HEK293 (cell line): ENCODE data around the gene SBNO2.
A peak's percentile ranks its signal among the peaks of the same experiment; 100 is the strongest.

Experiments used
- GLIS2 ChIP-seq: fragments of 450-650 bp; formaldehyde crosslinking; IDR thresholded peaks from 2 replicates; pipeline ENCODE4 v1.5.1; 2016; ENCODE audit warnings: missing biosample characterization, missing genetic modification characterization
- HOXC10 ChIP-seq: sonication (generic); formaldehyde crosslinking; IDR thresholded peaks from 2 replicates; pipeline ENCODE4 v1.8.1; 2023; ENCODE audit warnings: mild to moderate bottlenecking, missing genetic modification reagents
- KLF16 ChIP-seq: fragments of 450-650 bp; formaldehyde crosslinking; IDR thresholded peaks from 2 replicates; pipeline ENCODE4 v1.5.1; 2017; ENCODE audit warnings: missing biosample characterization, missing genetic modification characterization
- OVOL3 ChIP-seq: fragments of 450-650 bp; formaldehyde crosslinking; IDR thresholded peaks from 2 replicates; pipeline ENCODE4 v1.5.1; 2016; ENCODE audit warnings: missing biosample characterization, missing genetic modification characterization
- RBAK ChIP-seq: fragments of 450-650 bp; formaldehyde crosslinking; IDR thresholded peaks from 2 replicates; pipeline ENCODE4 v1.5.1; 2016; ENCODE audit warnings: missing biosample characterization, missing genetic modification characterization
- SCRT1 ChIP-seq: fragments of 450-650 bp; formaldehyde crosslinking; IDR thresholded peaks from 2 replicates; pipeline ENCODE4 v1.5.1; 2016; ENCODE audit warnings: missing biosample characterization, missing genetic modification characterization, borderline replicate concordance
- SP7 ChIP-seq: fragments of 450-650 bp; formaldehyde crosslinking; IDR thresholded peaks from 2 replicates; pipeline ENCODE4 v1.5.1; 2016; ENCODE audit warnings: missing biosample characterization, missing genetic modification characterization
- ZBTB17 ChIP-seq: fragments of 450-650 bp; formaldehyde crosslinking; IDR thresholded peaks from 2 replicates; pipeline ENCODE4 v1.5.1; 2016; ENCODE audit warnings: missing biosample characterization, missing genetic modification characterization
- ZBTB21 ChIP-seq: fragments of 450-650 bp; formaldehyde crosslinking; IDR thresholded peaks from 2 replicates; pipeline ENCODE4 v1.5.1; 2017; ENCODE audit warnings: missing biosample characterization, missing genetic modification characterization
- ZFP41 ChIP-seq: fragments of 450-650 bp; formaldehyde crosslinking; IDR thresholded peaks from 2 replicates; pipeline ENCODE4 v1.5.1; 2016; ENCODE audit warnings: missing biosample characterization, missing genetic modification characterization, borderline replicate concordance
- ZNF140 ChIP-seq: fragments of 450-650 bp; formaldehyde crosslinking; IDR thresholded peaks from 2 replicates; pipeline ENCODE4 v1.5.1; 2016; ENCODE audit warnings: missing biosample characterization, missing genetic modification characterization
- ZNF214 ChIP-seq: fragments of 450-650 bp; formaldehyde crosslinking; IDR thresholded peaks from 2 replicates; pipeline ENCODE4 v1.5.1; 2017; ENCODE audit warnings: missing biosample characterization, mild to moderate bottlenecking, missing genetic modification characterization, borderline replicate concordance
- ZNF24 ChIP-seq: fragments of 450-650 bp; formaldehyde crosslinking; IDR thresholded peaks from 2 replicates; pipeline ENCODE4 v1.5.1; 2016; ENCODE audit warnings: missing biosample characterization, missing genetic modification characterization
- ZNF350 ChIP-seq: fragments of 450-650 bp; formaldehyde crosslinking; IDR thresholded peaks from 2 replicates; pipeline ENCODE4 v1.5.0; 2017; ENCODE audit warnings: missing biosample characterization, mild to moderate bottlenecking, missing genetic modification characterization
- ZNF433 ChIP-seq: fragments of 450-650 bp; formaldehyde crosslinking; IDR thresholded peaks from 2 replicates; pipeline ENCODE4 v1.5.1; 2016; ENCODE audit warnings: missing biosample characterization, missing genetic modification characterization, low read depth
- ZNF48 ChIP-seq: fragments of 450-650 bp; formaldehyde crosslinking; IDR thresholded peaks from 2 replicates; pipeline ENCODE4 v1.5.1; 2016; ENCODE audit warnings: missing biosample characterization, missing genetic modification characterization
- ZNF530 ChIP-seq: fragments of 450-650 bp; formaldehyde crosslinking; IDR thresholded peaks from 2 replicates; pipeline ENCODE4 v1.5.1; 2016; ENCODE audit warnings: low read depth, missing biosample characterization, missing genetic modification characterization
- ZNF561 ChIP-seq: fragments of 450-650 bp; IDR thresholded peaks from 2 replicates; pipeline ENCODE4 v1.5.1; 2018; ENCODE audit warnings: missing biosample characterization, missing genetic modification characterization, borderline replicate concordance
- ZNF571 ChIP-seq: fragments of 450-650 bp; formaldehyde crosslinking; IDR thresholded peaks from 2 replicates; pipeline ENCODE4 v1.5.0; 2017; ENCODE audit warnings: missing biosample characterization, missing genetic modification characterization
- ZNF596 ChIP-seq: fragments of 450-650 bp; IDR thresholded peaks from 2 replicates; pipeline ENCODE4 v1.5.0; 2018; ENCODE audit warnings: missing biosample characterization, mild to moderate bottlenecking, missing genetic modification characterization, moderate library complexity
- ZNF624 ChIP-seq: fragments of 450-650 bp; formaldehyde crosslinking; IDR thresholded peaks from 2 replicates; pipeline ENCODE4 v1.5.1; 2017; ENCODE audit warnings: missing biosample characterization, missing genetic modification characterization
- ZNF701 ChIP-seq: fragments of 450-650 bp; formaldehyde crosslinking; IDR thresholded peaks from 2 replicates; pipeline ENCODE4 v1.5.1; 2016; ENCODE audit warnings: missing biosample characterization, missing genetic modification characterization
- ZNF785 ChIP-seq: fragments of 450-650 bp; formaldehyde crosslinking; IDR thresholded peaks from 2 replicates; pipeline ENCODE4 v1.5.1; 2016; ENCODE audit warnings: missing biosample characterization, missing genetic modification characterization
- ZNF837 ChIP-seq: fragments of 450-650 bp; formaldehyde crosslinking; IDR thresholded peaks from 2 replicates; pipeline ENCODE4 v1.5.1; 2016; ENCODE audit warnings: missing biosample characterization, missing genetic modification characterization
- TF ChIP-seq, protein P1 (sequence below): fragments of 450-650 bp; formaldehyde crosslinking; IDR thresholded peaks from 2 replicates; pipeline ENCODE4 v1.5.1; 2016; ENCODE audit warnings: missing biosample characterization, missing genetic modification characterization
- TF ChIP-seq, protein P2 (sequence below): fragments of 450-650 bp; formaldehyde crosslinking; IDR thresholded peaks from 2 replicates; pipeline ENCODE4 v1.5.1; 2016; ENCODE audit warnings: missing biosample characterization, missing genetic modification characterization
- TF ChIP-seq, protein P3 (sequence below): fragments of 450-650 bp; formaldehyde crosslinking; IDR thresholded peaks from 2 replicates; pipeline ENCODE4 v1.5.1; 2017; ENCODE audit warnings: missing biosample characterization, missing genetic modification characterization
- TF ChIP-seq, protein P4 (sequence below): fragments of 450-650 bp; formaldehyde crosslinking; IDR thresholded peaks from 2 replicates; pipeline ENCODE4 v1.5.1; 2016; ENCODE audit warnings: missing biosample characterization, missing genetic modification characterization
- TF ChIP-seq, protein P5 (sequence below): fragments of 450-650 bp; formaldehyde crosslinking; IDR thresholded peaks from 2 replicates; pipeline ENCODE4 v1.5.1; 2016; ENCODE audit warnings: missing biosample characterization, missing genetic modification characterization
- TF ChIP-seq, protein P6 (sequence below): fragments of 450-650 bp; formaldehyde crosslinking; IDR thresholded peaks from 2 replicates; pipeline ENCODE4 v1.5.1; 2016; ENCODE audit warnings: missing biosample characterization, missing genetic modification characterization
- TF ChIP-seq, protein P7 (sequence below): fragments of 450-650 bp; formaldehyde crosslinking; IDR thresholded peaks from 2 replicates; pipeline ENCODE4 v1.5.1; 2016; ENCODE audit warnings: missing biosample characterization, missing genetic modification characterization

Gene SBNO2

DNA sequence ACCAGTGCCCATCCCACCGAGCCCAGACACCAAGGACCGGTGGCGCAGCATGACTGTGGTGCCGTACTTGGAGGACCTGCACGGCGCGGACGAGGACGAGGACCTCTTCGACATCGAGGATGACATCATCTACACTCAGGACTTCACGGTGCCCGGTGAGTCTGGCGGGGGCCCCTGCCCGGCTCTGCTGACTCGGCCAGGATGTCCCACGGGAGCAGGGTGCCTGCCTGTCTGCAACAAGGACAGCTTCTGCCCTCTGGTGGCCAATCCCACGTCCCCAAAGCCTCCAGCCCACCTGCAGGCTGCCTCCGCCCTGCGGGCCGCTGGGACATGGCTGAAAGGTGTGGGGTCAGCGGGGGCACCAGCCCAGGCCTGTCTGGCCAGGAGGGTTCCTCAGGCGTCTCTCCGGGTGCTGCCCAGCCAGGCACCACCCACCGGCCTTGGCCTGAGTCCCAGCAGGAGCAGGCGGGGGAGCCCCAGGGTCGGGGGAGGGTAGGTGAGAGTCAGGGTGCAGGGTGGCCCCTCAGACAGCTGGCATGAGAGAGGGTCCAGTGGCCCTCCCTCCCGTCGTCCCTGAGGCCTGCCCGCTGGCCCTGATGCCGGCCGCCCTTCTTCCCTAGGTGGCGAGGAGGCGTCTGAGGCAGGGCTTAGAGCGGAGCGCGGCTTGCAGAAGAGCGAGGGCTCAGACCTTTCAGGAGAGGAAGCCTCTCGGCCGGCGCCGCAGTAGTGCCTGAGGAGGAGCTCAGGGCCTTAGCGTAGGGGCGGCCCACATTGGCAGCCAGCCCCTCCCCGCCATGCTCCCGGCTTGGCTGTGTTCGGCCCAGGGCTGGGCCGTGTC is 49.2 kb upstream of the SBNO2 start (continued):
- TF ChIP-seq, protein P1, sequence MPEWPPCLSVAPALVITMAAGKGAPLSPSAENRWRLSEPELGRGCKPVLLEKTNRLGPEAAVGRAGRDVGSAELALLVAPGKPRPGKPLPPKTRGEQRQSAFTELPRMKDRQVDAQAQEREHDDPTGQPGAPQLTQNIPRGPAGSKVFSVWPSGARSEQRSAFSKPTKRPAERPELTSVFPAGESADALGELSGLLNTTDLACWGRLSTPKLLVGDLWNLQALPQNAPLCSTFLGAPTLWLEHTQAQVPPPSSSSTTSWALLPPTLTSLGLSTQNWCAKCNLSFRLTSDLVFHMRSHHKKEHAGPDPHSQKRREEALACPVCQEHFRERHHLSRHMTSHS (tag by site-specific recombination), result no peak
- TF ChIP-seq, protein P2, sequence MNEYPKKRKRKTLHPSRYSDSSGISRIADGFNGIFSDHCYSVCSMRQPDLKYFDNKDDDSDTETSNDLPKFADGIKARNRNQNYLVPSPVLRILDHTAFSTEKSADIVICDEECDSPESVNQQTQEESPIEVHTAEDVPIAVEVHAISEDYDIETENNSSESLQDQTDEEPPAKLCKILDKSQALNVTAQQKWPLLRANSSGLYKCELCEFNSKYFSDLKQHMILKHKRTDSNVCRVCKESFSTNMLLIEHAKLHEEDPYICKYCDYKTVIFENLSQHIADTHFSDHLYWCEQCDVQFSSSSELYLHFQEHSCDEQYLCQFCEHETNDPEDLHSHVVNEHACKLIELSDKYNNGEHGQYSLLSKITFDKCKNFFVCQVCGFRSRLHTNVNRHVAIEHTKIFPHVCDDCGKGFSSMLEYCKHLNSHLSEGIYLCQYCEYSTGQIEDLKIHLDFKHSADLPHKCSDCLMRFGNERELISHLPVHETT (tag by site-specific recombination), result peak; percentile 73; the same call in 1 of the 2 replicates
- no peak for TF ChIP-seq ZBTB17 (tag by site-specific recombination)
- TF ChIP-seq ZNF530 (tag by site-specific recombination), result no peak
- peak; percentile 60 for TF ChIP-seq ZBTB21 (tag by site-specific recombination)
- TF ChIP-seq ZNF785 (tag by site-specific recombination), result no peak
- no peak for TF ChIP-seq ZNF624
- no peak for TF ChIP-seq ZNF214 (tag by site-specific recombination)
- TF ChIP-seq, protein P3, sequence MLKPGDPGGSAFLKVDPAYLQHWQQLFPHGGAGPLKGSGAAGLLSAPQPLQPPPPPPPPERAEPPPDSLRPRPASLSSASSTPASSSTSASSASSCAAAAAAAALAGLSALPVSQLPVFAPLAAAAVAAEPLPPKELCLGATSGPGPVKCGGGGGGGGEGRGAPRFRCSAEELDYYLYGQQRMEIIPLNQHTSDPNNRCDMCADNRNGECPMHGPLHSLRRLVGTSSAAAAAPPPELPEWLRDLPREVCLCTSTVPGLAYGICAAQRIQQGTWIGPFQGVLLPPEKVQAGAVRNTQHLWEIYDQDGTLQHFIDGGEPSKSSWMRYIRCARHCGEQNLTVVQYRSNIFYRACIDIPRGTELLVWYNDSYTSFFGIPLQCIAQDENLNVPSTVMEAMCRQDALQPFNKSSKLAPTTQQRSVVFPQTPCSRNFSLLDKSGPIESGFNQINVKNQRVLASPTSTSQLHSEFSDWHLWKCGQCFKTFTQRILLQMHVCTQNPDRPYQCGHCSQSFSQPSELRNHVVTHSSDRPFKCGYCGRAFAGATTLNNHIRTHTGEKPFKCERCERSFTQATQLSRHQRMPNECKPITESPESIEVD (tag by site-specific recombination), result no peak
- TF ChIP-seq, protein P4, sequence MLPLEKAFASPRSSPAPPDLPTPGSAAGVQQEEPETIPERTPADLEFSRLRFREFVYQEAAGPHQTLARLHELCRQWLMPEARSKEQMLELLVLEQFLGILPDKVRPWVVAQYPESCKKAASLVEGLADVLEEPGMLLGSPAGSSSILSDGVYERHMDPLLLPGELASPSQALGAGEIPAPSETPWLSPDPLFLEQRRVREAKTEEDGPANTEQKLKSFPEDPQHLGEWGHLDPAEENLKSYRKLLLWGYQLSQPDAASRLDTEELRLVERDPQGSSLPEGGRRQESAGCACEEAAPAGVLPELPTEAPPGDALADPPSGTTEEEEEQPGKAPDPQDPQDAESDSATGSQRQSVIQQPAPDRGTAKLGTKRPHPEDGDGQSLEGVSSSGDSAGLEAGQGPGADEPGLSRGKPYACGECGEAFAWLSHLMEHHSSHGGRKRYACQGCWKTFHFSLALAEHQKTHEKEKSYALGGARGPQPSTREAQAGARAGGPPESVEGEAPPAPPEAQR, result no peak
- TF ChIP-seq, protein P5, sequence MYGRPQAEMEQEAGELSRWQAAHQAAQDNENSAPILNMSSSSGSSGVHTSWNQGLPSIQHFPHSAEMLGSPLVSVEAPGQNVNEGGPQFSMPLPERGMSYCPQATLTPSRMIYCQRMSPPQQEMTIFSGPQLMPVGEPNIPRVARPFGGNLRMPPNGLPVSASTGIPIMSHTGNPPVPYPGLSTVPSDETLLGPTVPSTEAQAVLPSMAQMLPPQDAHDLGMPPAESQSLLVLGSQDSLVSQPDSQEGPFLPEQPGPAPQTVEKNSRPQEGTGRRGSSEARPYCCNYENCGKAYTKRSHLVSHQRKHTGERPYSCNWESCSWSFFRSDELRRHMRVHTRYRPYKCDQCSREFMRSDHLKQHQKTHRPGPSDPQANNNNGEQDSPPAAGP (tag by site-specific recombination), result peak; percentile 71
- TF ChIP-seq KLF16 (tag by site-specific recombination), result no peak
- TF ChIP-seq OVOL3 (tag by site-specific recombination), result no peak
- no peak for TF ChIP-seq ZNF701 (tag by site-specific recombination)
- TF ChIP-seq HOXC10 (CRISPR knock-in tag), result no peak
- no peak for TF ChIP-seq ZNF350 (tag by site-specific recombination)
- TF ChIP-seq ZNF561, result no peak
- TF ChIP-seq, protein P6, sequence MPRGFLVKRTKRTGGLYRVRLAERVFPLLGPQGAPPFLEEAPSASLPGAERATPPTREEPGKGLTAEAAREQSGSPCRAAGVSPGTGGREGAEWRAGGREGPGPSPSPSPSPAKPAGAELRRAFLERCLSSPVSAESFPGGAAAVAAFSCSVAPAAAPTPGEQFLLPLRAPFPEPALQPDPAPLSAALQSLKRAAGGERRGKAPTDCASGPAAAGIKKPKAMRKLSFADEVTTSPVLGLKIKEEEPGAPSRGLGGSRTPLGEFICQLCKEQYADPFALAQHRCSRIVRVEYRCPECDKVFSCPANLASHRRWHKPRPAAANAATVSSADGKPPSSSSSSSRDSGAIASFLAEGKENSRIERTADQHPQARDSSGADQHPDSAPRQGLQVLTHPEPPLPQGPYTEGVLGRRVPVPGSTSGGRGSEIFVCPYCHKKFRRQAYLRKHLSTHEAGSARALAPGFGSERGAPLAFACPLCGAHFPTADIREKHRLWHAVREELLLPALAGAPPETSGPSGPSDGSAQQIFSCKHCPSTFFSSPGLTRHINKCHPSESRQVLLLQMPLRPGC (tag by site-specific recombination), result no peak; the same call in 1 of the 2 replicates
- no peak for TF ChIP-seq RBAK
- no peak for TF ChIP-seq ZNF596 (tag by site-specific recombination)
- TF ChIP-seq ZNF140 (tag by site-specific recombination), result no peak
- TF ChIP-seq, protein P7, sequence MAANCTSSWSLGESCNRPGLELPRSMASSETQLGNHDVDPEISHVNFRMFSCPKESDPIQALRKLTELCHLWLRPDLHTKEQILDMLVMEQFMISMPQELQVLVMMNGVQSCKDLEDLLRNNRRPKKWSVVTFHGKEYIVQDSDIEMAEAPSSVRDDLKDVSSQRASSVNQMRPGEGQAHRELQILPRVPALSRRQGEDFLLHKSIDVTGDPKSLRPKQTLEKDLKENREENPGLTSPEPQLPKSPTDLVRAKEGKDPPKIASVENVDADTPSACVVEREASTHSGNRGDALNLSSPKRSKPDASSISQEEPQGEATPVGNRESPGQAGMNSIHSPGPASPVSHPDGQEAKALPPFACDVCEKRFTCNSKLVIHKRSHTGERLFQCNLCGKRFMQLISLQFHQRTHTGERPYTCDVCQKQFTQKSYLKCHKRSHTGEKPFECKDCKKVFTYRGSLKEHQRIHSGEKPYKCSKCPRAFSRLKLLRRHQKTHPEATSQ (tag by site-specific recombination), result no peak
- no peak for TF ChIP-seq ZNF24 (tag by site-specific recombination)
- no peak for TF ChIP-seq SCRT1 (tag by site-specific recombination)
- TF ChIP-seq ZNF571 (tag by site-specific recombination), result no peak
- peak; percentile 12; the same call in 1 of the 2 replicates for TF ChIP-seq GLIS2 (tag by site-specific recombination)
- TF ChIP-seq ZFP41 (tag by site-specific recombination), result no peak
- no peak for TF ChIP-seq ZNF433
- TF ChIP-seq SP7 (tag by site-specific recombination), result peak; percentile 60; the same call in 1 of the 2 replicates
- TF ChIP-seq ZNF48, result no peak
- no peak for TF ChIP-seq ZNF837
